Brain microvascular endothelial cell (primary cell): ENCODE results near the gene SLC38A2.

Experiments used
- DNase-seq: peaks from one replicate; pipeline ENCODE4 v3.0.0-alpha.2; 2020
- H3K27ac ChIP-seq: fragments of 250-450 bp; sonication (Bioruptor Pico); 2 replicates; pipeline ENCODE4 v1.5.1; 2020; ENCODE audit warnings: mild to moderate bottlenecking, moderate library complexity
- H3K27me3 ChIP-seq: fragments of 250-450 bp; sonication (Bioruptor Pico); replicated peaks from 2 replicates; pipeline ENCODE4 v1.5.1; 2020; ENCODE audit warnings: mild to moderate bottlenecking
- H3K36me3 ChIP-seq: fragments of 250-450 bp; sonication (Bioruptor Pico); replicated peaks from 2 replicates; pipeline ENCODE4 v1.5.1; 2020; ENCODE audit warnings: mild to moderate bottlenecking
- H3K4me3 ChIP-seq: 2 replicates; pipeline ENCODE4 v1.5.1; 2011; ENCODE audit warnings: low read depth, mild to moderate bottlenecking, control low read depth, low read length, moderate library complexity
- CTCF ChIP-seq: IDR thresholded peaks from 2 replicates; pipeline ENCODE4 v1.5.1; 2011; ENCODE audit warnings: low read depth, mild to moderate bottlenecking, moderate library complexity, low read length, control low read depth, inconsistent platforms; ENCODE audit errors: missing control alignments
- in situ Hi-C: cut with HindIII; loops from 2 replicates; pipeline ENCODE4 v1.10.0; 2017; ENCODE audit warnings: low sequenced_read_pairs, low pct_ligation_motif_present

Gene SLC38A2

GRCh38 chr12:46369095-46369473 lies 3.5 kb downstream of the SLC38A2 start:
- in situ Hi-C loops: no loop called here
- Histone ChIP-seq H3K27me3 (no peaks in the 10 kb centered on the region), H3K4me3 (peak overlapping the region; percentile 99), H3K27ac (peak overlapping the region; percentile 94), H3K36me3 (peaks cover 79% of the 10 kb centered on the region)
- DNase-seq: no peak
- TF ChIP-seq CTCF: no peak

GRCh38 chr12:46368684-46369083 lies 3.9 kb downstream of the SLC38A2 start:
- in situ Hi-C loops: no loop called here
- no peak for TF ChIP-seq CTCF
- Histone ChIP-seq H3K4me3 (peak overlapping the region; percentile 99), H3K36me3 (peaks cover 83% of the 10 kb centered on the region), H3K27ac (no peak overlapping the region), H3K27me3 (no peaks in the 10 kb centered on the region)
- DNase-seq: no peak

- no peaks in the 10 kb centered on the region for H3K27me3 ChIP-seq
- in situ Hi-C loops: no loop called here
Measured at GRCh38 chr12:46368138-46368537, 4.4 kb downstream of the SLC38A2 start.

GRCh38 chr12:46367351-46368029 lies 5.1 kb downstream of the SLC38A2 start:
- H3K4me3 ChIP-seq: peak overlapping the region; percentile 99
- TF ChIP-seq CTCF: no peak

More at GRCh38 chr12:46368138-46368537, 4.4 kb downstream of the SLC38A2 start:
- Histone ChIP-seq H3K27ac (no peak overlapping the region), H3K36me3 (peaks cover 88% of the 10 kb centered on the region), H3K4me3 (peak overlapping the region; percentile 99)
- no peak for TF ChIP-seq CTCF
- DNase-seq: no peak

GRCh38 chr12:46366771-46367170 lies 5.8 kb downstream of the SLC38A2 start:
- no peaks in the 10 kb centered on the region for H3K27me3 ChIP-seq

More at GRCh38 chr12:46367351-46368029, 5.1 kb downstream of the SLC38A2 start:
- in situ Hi-C loops: no loop called here
- H3K27ac ChIP-seq: no peak overlapping the region
- H3K36me3 ChIP-seq: peaks cover 95% of the 10 kb centered on the region
- no peak for DNase-seq
- H3K27me3 ChIP-seq: no peaks in the 10 kb centered on the region

More at GRCh38 chr12:46366771-46367170, 5.8 kb downstream of the SLC38A2 start:
- in situ Hi-C loops: no loop called here
- Histone ChIP-seq H3K36me3 (peaks cover 100% of the 10 kb centered on the region), H3K27ac (no peak overlapping the region), H3K4me3 (peak overlapping the region; percentile 6)
- no peak for DNase-seq
- no peak for TF ChIP-seq CTCF
